ENCODE data around the gene ACTA1. TPM values are rescaled to one million over a fixed set of nuclear protein-coding genes. Genes with fewer than 3 reads are reported as not detected.
"Not testable (repeated sequence)": the region's sequence is repeated elsewhere in the genome, so short reads cannot be mapped to it uniquely, and the experiment has no call there.

The ACTA1 gene
- total RNA-seq, 1 donor from 2014 or later = 19.0 TPM

DNA sequence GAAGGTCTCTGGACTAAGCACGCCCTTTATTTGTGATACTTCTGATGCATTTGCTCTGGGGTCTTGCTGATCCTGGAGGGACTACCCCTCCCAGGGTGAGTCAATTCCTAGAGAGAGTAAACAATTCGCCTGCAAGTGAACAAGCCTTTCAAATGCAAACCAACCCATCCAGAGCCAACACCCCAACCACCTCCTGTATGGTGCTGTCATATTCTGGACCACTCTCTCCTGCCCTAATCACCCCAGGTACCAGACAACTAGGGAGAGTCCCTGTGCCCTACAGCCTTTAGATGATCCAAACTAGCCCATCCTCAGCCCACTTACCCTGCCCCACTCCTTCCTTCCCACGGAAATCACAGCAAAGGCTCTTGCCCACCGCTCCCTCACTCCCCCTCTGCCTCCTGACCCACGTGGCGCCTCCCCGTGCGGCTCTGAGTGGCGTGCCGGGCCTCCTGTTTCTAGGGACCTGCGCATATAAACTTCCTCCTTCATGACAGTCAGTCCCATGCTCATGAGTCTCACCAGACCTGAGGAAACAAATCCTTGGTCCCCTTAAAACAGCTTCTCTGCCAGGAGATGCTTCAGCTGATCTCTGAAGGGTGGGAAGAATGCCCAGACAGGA, 37.2 kb downstream of the ACTA1 start:
- Histone ChIP-seq H3K79me2 (ENCODE audit: insufficient read depth, low read length) (no peaks in the 10 kb centered on the region), H3K27me3 (ENCODE audit: insufficient read depth, low read length) (peaks cover 11% of the 10 kb centered on the region), H3K4me3 (ENCODE audit: insufficient read depth, low read depth, low read length) (no peak overlapping the region), H3K4me1 (ENCODE audit: insufficient read depth, low read length) (no peaks in the 10 kb centered on the region), H3K4me2 (ENCODE audit: low read length) (no peak overlapping the region), H3K9ac (ENCODE audit: low read length) (no peak overlapping the region), H3K9me3 (ENCODE audit: insufficient read depth, low read depth, low read length) (no peaks in the 10 kb centered on the region), H3K36me3 (ENCODE audit: insufficient read depth, low read length) (no peaks in the 10 kb centered on the region), H2AFZ (ENCODE audit: low read depth, low read length) (no peak overlapping the region), H3K27ac (ENCODE audit: low read depth, low read length) (no peak overlapping the region), H4K20me1 (ENCODE audit: insufficient read depth, low read length) (no peaks in the 10 kb centered on the region)
- TF ChIP-seq, protein P1, sequence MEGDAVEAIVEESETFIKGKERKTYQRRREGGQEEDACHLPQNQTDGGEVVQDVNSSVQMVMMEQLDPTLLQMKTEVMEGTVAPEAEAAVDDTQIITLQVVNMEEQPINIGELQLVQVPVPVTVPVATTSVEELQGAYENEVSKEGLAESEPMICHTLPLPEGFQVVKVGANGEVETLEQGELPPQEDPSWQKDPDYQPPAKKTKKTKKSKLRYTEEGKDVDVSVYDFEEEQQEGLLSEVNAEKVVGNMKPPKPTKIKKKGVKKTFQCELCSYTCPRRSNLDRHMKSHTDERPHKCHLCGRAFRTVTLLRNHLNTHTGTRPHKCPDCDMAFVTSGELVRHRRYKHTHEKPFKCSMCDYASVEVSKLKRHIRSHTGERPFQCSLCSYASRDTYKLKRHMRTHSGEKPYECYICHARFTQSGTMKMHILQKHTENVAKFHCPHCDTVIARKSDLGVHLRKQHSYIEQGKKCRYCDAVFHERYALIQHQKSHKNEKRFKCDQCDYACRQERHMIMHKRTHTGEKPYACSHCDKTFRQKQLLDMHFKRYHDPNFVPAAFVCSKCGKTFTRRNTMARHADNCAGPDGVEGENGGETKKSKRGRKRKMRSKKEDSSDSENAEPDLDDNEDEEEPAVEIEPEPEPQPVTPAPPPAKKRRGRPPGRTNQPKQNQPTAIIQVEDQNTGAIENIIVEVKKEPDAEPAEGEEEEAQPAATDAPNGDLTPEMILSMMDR (IDR thresholded peaks at IDR 0.05; ENCODE audit: insufficient read depth, low read depth, low read length) = no peak
- TF ChIP-seq EZH2 (IDR thresholded peaks at IDR 0.05; ENCODE audit: insufficient read depth, low read length) = no peak
- Mint-ChIP-seq H3K27me3 (ENCODE audit: low read depth, unreplicated experiment) (peaks cover 26% of the 10 kb centered on the region), H3K4me1 (ENCODE audit: low read depth, unreplicated experiment) (peaks cover 9% of the 10 kb centered on the region), H3K27ac (ENCODE audit: unreplicated experiment) (no peak overlapping the region), H3K9me3 (ENCODE audit: unreplicated experiment) (no peaks in the 10 kb centered on the region), H3K36me3 (ENCODE audit: low read depth, unreplicated experiment) (no peaks in the 10 kb centered on the region), H3K4me3 (ENCODE audit: unreplicated experiment) (no peak overlapping the region)
- DNase-seq (ENCODE audit: low read depth) (no peak), FAIRE-seq (no peak)

DNA sequence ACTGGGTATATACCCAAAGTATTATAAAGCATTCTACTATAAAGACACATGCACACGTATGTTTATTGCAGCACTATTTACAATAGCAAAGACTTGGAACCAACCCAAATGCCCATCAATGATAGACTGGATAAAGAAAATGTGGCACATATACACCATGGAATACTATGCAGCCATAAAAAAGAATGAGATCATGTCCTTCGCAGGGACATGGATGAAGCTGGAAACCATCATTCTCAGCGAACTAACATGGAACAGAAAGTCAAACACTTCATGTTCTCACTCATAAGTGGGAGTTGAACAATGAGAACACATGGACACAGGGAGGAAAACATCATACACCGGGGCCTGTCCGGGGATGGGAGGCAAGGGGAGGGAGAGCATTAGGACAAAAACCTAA, 39.4 kb downstream of the ACTA1 start:
- peaks cover 13% of the 10 kb centered on the region for H3K27me3 Mint-ChIP-seq (ENCODE audit: low read depth, unreplicated experiment)
- H3K4me1 Mint-ChIP-seq (ENCODE audit: low read depth, unreplicated experiment); H3K4me2 ChIP-seq (ENCODE audit: low read length); H3K79me2 ChIP-seq (ENCODE audit: insufficient read depth, low read length); H3K4me3 ChIP-seq (ENCODE audit: insufficient read depth, low read depth, low read length); H3K27ac ChIP-seq (ENCODE audit: low read depth, low read length); H3K4me1 ChIP-seq (ENCODE audit: insufficient read depth, low read length); H3K36me3 Mint-ChIP-seq (ENCODE audit: low read depth, unreplicated experiment); H3K4me3 Mint-ChIP-seq (ENCODE audit: unreplicated experiment); H2AFZ ChIP-seq (ENCODE audit: low read depth, low read length); H3K9me3 Mint-ChIP-seq (ENCODE audit: unreplicated experiment); H3K9me3 ChIP-seq (ENCODE audit: insufficient read depth, low read depth, low read length); H3K9ac ChIP-seq (ENCODE audit: low read length); H3K27ac Mint-ChIP-seq (ENCODE audit: unreplicated experiment); DNase-seq (ENCODE audit: low read depth); H4K20me1 ChIP-seq (ENCODE audit: insufficient read depth, low read length); FAIRE-seq; H3K36me3 ChIP-seq (ENCODE audit: insufficient read depth, low read length): not testable (repeated sequence)
- H3K27me3 ChIP-seq (ENCODE audit: insufficient read depth, low read length) = peaks cover 11% of the 10 kb centered on the region

DNA sequence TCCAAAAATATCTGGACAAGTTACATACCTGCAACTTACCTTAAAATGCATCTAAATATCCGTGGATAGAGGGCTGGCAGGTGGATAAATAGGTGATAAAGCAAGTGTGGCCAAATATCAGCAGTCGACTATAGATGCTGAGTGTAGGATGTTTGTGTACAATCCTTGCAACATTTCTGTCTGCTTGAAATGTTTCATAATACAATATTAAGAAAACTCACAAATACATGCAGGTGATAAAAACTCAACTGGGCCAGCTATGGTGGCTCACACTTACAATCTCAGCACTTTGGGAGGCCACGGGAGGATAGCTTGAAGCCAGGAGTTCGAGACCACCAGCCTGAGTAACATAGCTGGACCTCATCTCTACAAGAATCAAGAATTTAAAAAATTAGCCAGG, 41.0 kb downstream of the ACTA1 start:
- Histone ChIP-seq H3K27ac (ENCODE audit: low read depth, low read length) (no peak overlapping the region), H3K36me3 (ENCODE audit: insufficient read depth, low read length) (no peaks in the 10 kb centered on the region), H3K9ac (ENCODE audit: low read length) (no peak overlapping the region), H3K9me3 (ENCODE audit: insufficient read depth, low read depth, low read length) (no peaks in the 10 kb centered on the region), H3K4me2 (ENCODE audit: low read length) (no peak overlapping the region), H4K20me1 (ENCODE audit: insufficient read depth, low read length) (no peaks in the 10 kb centered on the region), H2AFZ (ENCODE audit: low read depth, low read length) (no peak overlapping the region), H3K79me2 (ENCODE audit: insufficient read depth, low read length) (no peaks in the 10 kb centered on the region), H3K4me1 (ENCODE audit: insufficient read depth, low read length) (peaks cover 4% of the 10 kb centered on the region), H3K4me3 (ENCODE audit: insufficient read depth, low read depth, low read length) (no peak overlapping the region), H3K27me3 (ENCODE audit: insufficient read depth, low read length) (peaks cover 4% of the 10 kb centered on the region)
- TF ChIP-seq, protein P1 (IDR thresholded peaks at IDR 0.05; ENCODE audit: insufficient read depth, low read depth, low read length) = no peak
- no peak for TF ChIP-seq EZH2 (IDR thresholded peaks at IDR 0.05; ENCODE audit: insufficient read depth, low read length)
- Mint-ChIP-seq H3K9me3 (ENCODE audit: unreplicated experiment) (peaks cover 3% of the 10 kb centered on the region), H3K4me1 (ENCODE audit: low read depth, unreplicated experiment) (peaks cover 18% of the 10 kb centered on the region), H3K36me3 (ENCODE audit: low read depth, unreplicated experiment) (no peaks in the 10 kb centered on the region), H3K27me3 (ENCODE audit: low read depth, unreplicated experiment) (peaks cover 10% of the 10 kb centered on the region), H3K4me3 (ENCODE audit: unreplicated experiment) (no peak overlapping the region), H3K27ac (ENCODE audit: unreplicated experiment) (no peak overlapping the region)
- no peak for DNase-seq (ENCODE audit: low read depth)
- FAIRE-seq = no peak

Measured in astrocyte (in vitro differentiated cells and primary cell).